Kidney epithelial cell (primary cell): ENCODE data around the gene RAPGEF4. TPM values are rescaled to one million over a fixed set of nuclear protein-coding genes. Genes with fewer than 3 reads are reported as not detected.

ENCODE experiments used
- DNase-seq: peaks from one replicate; pipeline ENCODE4 v3.0.0-alpha.2; 2010; ENCODE audit warnings: low read depth
- H3K27me3 ChIP-seq: 2 replicates; pipeline ENCODE4 v1.6.0; 2011; ENCODE audit warnings: low read length; ENCODE audit not compliant: control insufficient read depth, insufficient read depth
- H3K36me3 ChIP-seq: 2 replicates; pipeline ENCODE4 v1.5.1; 2011; ENCODE audit warnings: low read length; ENCODE audit not compliant: control insufficient read depth, insufficient read depth
- H3K4me3 ChIP-seq: 2 replicates; pipeline ENCODE4 v1.5.1; 2011; ENCODE audit warnings: low read depth, mild to moderate bottlenecking, control low read depth, low read length
- CTCF ChIP-seq: IDR thresholded peaks from 2 replicates; pipeline ENCODE4 v1.5.1; 2011; ENCODE audit warnings: mild to moderate bottlenecking, moderate library complexity, low read length, control low read depth, inconsistent platforms; ENCODE audit not compliant: insufficient read depth, poor library complexity, severe bottlenecking
- total RNA-seq: library from RNA; depleted of rRNA; stranded (reverse); fragments of >200 nt; gene quantifications from 2 replicates; pipeline ENCODE4 v1.2.3, GENCODE V29; 2015

Gene RAPGEF4
- total RNA-seq, 1 donor from 2014 or later, result 0.71 TPM

- Histone ChIP-seq H3K4me3 (no peak overlapping the region), H3K27me3 (no peaks in the 10 kb centered on the region), H3K36me3 (no peaks in the 10 kb centered on the region)
- TF ChIP-seq CTCF, result no peak
- DNase-seq, result no peak
These were observed 207.9 kb downstream of the RAPGEF4 start for GRCh38 chr2:172943539-172943938.

- DNase-seq, result no peak
- Histone ChIP-seq H3K27me3 (no peaks in the 10 kb centered on the region), H3K4me3 (no peak overlapping the region), H3K36me3 (no peaks in the 10 kb centered on the region)
- TF ChIP-seq CTCF, result no peak
These were observed 208.6 kb downstream of the RAPGEF4 start for GRCh38 chr2:172944022-172944793.

GRCh38 chr2:172944794-172945509 lies 209.3 kb downstream of the RAPGEF4 start:
- H3K27me3 ChIP-seq, result no peaks in the 10 kb centered on the region
- DNase-seq, result no peak
- TF ChIP-seq CTCF, result no peak
- H3K4me3 ChIP-seq, result no peak overlapping the region
- H3K36me3 ChIP-seq, result no peaks in the 10 kb centered on the region

- no peaks in the 10 kb centered on the region for H3K27me3 ChIP-seq
- no peak for TF ChIP-seq CTCF
- H3K36me3 ChIP-seq, result no peaks in the 10 kb centered on the region
- no peak for DNase-seq
- H3K4me3 ChIP-seq, result no peak overlapping the region
These were observed 209.8 kb downstream of the RAPGEF4 start for GRCh38 chr2:172945510-172945850.

- H3K36me3 ChIP-seq, result no peaks in the 10 kb centered on the region
- no peak overlapping the region for H3K4me3 ChIP-seq
- TF ChIP-seq CTCF, result no peak
- DNase-seq, result no peak
- no peaks in the 10 kb centered on the region for H3K27me3 ChIP-seq
These were observed 212.0 kb downstream of the RAPGEF4 start for GRCh38 chr2:172947461-172948153.
